Activated CD8-positive, alpha-beta memory T cell treated with anti-CD3 and anti-CD28 coated beads for 36 hours (primary cell): ENCODE data around the gene ATE1. TPM values are rescaled to one million over a fixed set of nuclear protein-coding genes. Genes with fewer than 3 reads are reported as not detected.
"Not testable (repeated sequence)": the region's sequence is repeated elsewhere in the genome, so short reads cannot be mapped to it uniquely, and the experiment has no call there.

Experiments
- CTCF ChIA-PET: fragments of 350-600 bp; sonication (Branson Sonifier 250); formaldehyde crosslinking; loops from one replicate; lab custom pipeline; 2021; ENCODE audit warnings: antibody characterized with exemption; lab: Charles Lee
- POLR2A ChIA-PET: fragments of 350-600 bp; sonication (Branson Sonifier 250); formaldehyde crosslinking; loops from one replicate; lab custom pipeline; 2021; ENCODE audit warnings: antibody characterized with exemption; lab: Charles Lee
- total RNA-seq, 2 experiments: library from RNA; stranded (reverse); gene quantifications; one replicate each; pipeline ENCODE4 v1.2.3, GENCODE V29; 2021

The ATE1 gene
- total RNA-seq, 2 experiments from 2014 or later, result 32.2 to 34.0 TPM

DNA sequence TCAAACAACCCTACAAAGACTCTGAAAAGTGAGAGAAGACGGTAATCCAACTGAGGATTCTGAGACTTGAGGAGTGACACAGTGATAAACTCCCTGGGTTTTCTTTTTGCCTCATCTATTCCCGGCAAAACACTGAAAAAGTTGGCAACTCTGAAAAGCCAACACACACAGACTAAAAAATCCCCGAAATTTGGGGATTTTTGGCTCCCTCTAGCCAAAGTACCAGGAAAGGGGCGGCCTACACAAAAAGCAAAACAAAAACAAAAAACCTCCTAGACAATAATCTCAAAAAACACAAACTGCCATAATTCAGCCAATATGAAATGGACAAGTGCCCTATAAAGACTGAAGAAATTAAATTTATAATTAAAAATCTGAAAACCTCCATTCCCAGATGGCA lies 161.4 kb downstream of the ATE1 start:
- CTCF ChIA-PET, result no interaction called here

GRCh38 chr10:121765204-121765603 lies 162.6 kb downstream of the ATE1 start:
- ChIA-PET CTCF (no interaction called here), POLR2A (no interaction called here)

More for the DNA sequence above, 161.4 kb downstream of the ATE1 start:
- POLR2A ChIA-PET, result no interaction called here

- CTCF ChIA-PET, result no interaction called here
- POLR2A ChIA-PET, result no interaction called here
Observed at GRCh38 chr10:121764233-121764942, 163.4 kb downstream of the ATE1 start.

- CTCF ChIA-PET, result not testable (repeated sequence)
Observed at GRCh38 chr10:121757241-121757640, 170.6 kb downstream of the ATE1 start.

GRCh38 chr10:121755496-121755895 lies 172.3 kb downstream of the ATE1 start:
- CTCF ChIA-PET, result not testable (repeated sequence)

More at GRCh38 chr10:121757241-121757640, 170.6 kb downstream of the ATE1 start:
- POLR2A ChIA-PET, result not testable (repeated sequence)

DNA sequence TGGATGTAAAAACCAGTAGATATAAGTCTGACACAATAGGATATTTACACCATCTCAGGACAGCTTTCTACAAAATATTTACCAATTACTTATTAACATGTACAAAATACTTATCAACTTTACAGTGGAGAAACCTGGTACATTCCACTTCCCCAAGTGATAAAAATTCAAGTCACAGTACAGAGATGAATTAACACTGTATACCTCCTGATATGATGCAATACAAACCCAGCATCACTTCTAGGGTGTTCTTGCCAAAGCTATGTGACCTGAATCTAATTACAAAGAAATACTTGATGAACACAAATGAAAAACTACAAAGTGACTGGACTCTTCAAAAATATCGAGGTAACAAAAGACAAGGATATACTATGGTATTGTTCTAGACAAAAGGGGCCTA lies 173.2 kb downstream of the ATE1 start:
- ChIA-PET CTCF (interaction anchor here (1.3 kb wide), 1 partner anchor 69 kb away, joined by 3 read pairs; no protein-coding TSS in a partner anchor), POLR2A (no interaction called here)

More at GRCh38 chr10:121755496-121755895, 172.3 kb downstream of the ATE1 start:
- POLR2A ChIA-PET, result not testable (repeated sequence)

GRCh38 chr10:121753726-121754476 lies 173.9 kb downstream of the ATE1 start:
- POLR2A ChIA-PET, result no interaction called here
- CTCF ChIA-PET, result interaction anchor here (1.3 kb wide), 1 partner anchor 70 kb away, joined by 3 read pairs; no protein-coding TSS in a partner anchor

DNA sequence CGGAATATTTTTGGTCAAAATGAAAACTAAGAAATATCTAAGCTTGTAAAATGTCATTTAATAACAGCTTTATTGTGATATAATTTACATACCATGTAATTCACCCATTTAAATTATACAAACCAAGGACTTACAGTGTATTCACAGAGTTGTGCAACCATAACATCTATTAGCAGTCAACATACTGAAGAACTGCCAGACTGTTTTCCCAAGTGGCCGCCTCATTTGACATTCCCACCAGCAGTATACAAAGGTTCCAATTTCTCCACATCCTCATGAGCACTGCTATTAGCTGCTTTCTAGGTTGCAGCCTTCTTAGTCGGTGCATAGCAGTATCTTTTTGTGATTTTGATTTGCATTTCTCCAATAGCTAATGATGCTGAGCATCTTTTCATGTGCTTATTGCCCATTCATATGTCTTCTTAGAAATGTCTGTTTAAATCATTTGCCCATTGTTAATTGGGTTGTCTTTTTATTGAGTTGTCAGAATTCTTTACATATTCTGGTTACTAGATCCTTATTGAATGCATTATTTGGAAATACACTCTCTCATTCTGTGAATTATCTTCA lies 176.6 kb downstream of the ATE1 start:
- POLR2A ChIA-PET, result no interaction called here
- CTCF ChIA-PET, result no interaction called here

- ChIA-PET POLR2A (no interaction called here), CTCF (no interaction called here)
Observed at GRCh38 chr10:121747163-121747775, 180.6 kb downstream of the ATE1 start.

DNA sequence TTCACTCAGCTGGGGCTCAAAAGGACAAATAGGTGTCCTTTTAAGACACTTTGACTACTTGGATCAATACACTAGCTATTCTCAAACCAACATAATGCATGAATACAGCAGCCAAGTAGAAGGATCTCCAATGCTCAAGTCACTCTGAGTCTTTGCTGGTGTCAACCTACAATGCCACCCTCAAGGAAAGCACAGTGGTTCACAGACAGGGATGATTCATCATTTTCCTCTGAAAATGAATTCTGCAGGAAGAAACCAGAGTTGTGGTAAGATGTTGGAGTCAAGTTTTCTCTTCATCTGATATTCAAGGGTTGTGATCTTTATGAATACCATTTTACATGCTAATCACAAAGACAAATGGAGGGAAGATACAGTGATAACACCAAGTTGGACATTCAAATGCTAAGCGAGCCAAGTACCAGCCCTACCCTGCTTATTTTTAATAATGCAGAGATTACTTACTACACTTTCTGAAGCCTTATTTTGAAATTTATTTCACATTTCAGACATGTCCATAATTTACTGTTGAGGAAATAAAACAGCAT lies 186.5 kb downstream of the ATE1 start:
- ChIA-PET CTCF (no interaction called here), POLR2A (no interaction called here)

DNA sequence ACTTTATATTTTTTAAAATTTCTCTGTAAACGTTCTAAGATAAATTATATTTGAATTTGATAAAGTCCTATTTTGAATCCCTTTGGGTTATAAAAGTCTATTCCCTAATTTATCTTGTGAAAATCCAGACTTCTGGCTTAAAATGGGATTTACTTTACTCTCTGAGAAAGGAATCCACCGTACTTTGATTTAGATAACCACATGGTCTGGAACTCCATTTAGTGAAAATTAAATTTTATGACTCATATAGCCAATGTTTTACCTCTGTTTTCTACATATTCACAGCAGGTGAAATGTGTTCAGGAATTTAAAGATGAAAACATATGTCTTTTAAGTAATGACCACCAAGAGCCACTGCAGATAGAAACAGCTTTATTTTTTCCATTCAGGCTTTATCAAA lies 187.8 kb downstream of the ATE1 start:
- POLR2A ChIA-PET, result no interaction called here
- CTCF ChIA-PET, result no interaction called here

DNA sequence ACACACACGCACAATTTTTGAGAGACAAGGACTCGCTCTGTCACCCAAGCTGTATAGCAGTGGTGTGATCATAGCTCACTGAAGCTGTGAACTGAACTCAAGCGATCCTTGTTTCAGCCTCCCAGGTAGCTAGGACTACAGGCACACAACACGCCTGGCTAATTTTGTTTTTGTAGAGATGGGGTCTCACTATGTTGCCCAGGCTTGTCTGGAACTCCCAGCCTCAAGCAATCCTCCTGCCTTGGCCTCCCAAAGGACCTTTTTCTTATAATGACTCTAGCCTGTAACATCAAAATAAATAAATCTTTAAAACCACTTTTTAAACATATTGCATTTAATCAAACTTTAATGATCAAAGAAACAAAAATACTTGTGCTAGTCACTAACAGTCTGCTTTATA lies 188.7 kb downstream of the ATE1 start:
- ChIA-PET CTCF (no interaction called here), POLR2A (no interaction called here)

DNA sequence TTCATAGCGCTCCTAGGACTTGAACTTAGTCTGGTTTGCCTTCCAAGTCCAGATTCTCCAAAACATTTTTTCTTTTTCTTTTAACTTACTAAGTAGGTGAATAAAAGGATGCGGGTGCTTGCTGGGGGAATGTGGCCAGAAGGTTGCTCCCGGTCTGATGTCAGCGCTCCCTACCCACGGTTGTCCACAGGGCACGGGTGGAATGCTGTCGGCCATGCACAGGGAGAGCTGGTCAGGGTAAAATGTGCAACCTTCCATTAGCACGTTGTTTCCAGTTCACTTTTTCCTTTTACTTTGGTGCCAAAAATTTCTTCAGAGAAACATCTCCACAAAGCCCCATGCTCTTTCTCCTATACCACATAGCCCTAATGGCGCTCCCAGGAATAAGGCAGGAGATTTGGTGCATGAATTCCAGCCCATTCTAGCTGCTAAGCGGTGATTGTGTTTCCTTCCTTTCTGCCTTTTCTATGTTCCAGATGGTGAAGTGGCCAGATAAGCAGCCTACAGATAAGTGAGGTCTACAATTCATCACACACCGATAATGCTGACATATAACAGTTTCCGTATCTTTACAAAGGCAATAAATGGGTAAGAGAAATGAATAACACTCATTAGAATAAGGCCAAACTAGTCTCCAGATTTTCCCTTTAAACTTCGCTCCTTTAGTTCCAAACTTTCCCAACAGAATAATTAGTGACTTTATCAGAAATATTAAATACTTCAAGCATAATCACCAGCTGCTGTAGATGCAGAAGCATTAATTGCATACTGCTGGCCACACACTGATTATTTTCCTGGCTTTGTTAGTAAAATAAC lies 191.3 kb downstream of the ATE1 start:
- ChIA-PET POLR2A (no interaction called here), CTCF (no interaction called here)

GRCh38 chr10:121735263-121735662 lies 192.6 kb downstream of the ATE1 start:
- CTCF ChIA-PET, result interaction anchor here (0.7 to 1.5 kb wide), 3 partner anchors 10 to 795 kb away, joined by 3 to 4 read pairs (median 3); no protein-coding TSS in a partner anchor
- POLR2A ChIA-PET, result no interaction called here

DNA sequence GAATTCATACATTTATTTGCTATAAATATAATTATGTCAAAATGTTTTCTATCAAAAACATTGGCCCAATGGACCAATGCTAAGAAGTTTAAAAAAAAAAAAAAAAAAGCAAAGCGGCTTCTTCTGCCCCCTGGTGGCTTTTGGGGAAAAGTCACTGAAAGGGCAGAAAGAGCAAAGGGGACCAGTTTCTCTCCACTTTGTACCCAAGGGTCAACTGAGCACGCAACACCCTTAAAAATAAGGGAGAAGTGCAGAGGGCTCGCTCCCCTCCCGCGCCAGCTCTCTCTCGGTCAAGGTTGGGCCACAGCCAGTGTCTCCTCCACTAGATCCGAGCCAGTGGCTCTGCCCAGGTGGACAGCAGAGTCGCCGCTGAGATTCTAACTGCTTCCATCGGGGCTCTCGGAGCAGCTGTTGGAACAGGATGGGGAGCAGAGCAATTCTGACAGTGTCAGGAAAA lies 193.2 kb downstream of the ATE1 start:
- ChIA-PET POLR2A (no interaction called here), CTCF (interaction anchor here (0.6 to 1.5 kb wide), 4 partner anchors 10 to 919 kb away, joined by 3 to 4 read pairs (median 4); no protein-coding TSS in a partner anchor)

- ChIA-PET CTCF (no interaction called here), POLR2A (no interaction called here)
Observed at GRCh38 chr10:121732656-121733445, 195.0 kb downstream of the ATE1 start.

DNA sequence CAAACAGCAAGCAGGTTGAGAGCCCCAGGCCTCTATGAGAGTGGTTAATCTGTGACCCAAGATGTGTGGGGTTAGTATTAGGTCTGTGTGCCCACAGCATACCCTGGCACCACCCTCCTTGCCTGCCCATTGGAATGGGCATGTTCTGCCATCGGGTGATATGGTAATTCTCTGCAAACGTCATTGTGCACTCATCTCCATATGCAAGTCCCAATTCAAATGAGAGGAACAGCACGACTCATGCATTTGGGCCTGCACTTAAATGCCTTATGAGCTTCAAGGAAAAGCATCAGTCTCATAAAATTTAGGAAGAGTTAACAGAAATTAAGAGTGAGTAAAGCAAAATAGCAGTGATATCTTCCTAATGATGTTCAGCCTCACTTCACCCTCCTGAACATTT lies 195.7 kb downstream of the ATE1 start:
- ChIA-PET CTCF (no interaction called here), POLR2A (no interaction called here)

GRCh38 chr10:121724282-121724681 lies 203.5 kb downstream of the ATE1 start:
- ChIA-PET CTCF (interaction anchor here (1.5 kb wide), 1 partner anchor 10 kb away, joined by 3 read pairs; no protein-coding TSS in a partner anchor), POLR2A (no interaction called here)
